ENCODE data around the gene ETV4. TPM values are rescaled to one million over a fixed set of nuclear protein-coding genes. Genes with fewer than 3 reads are reported as not detected.
A peak's percentile ranks its signal among the peaks of the same experiment; 100 is the strongest.

ETV4 gene
- total RNA-seq, 1 experiment from 2014 or later, result 37.8 TPM

DNA sequence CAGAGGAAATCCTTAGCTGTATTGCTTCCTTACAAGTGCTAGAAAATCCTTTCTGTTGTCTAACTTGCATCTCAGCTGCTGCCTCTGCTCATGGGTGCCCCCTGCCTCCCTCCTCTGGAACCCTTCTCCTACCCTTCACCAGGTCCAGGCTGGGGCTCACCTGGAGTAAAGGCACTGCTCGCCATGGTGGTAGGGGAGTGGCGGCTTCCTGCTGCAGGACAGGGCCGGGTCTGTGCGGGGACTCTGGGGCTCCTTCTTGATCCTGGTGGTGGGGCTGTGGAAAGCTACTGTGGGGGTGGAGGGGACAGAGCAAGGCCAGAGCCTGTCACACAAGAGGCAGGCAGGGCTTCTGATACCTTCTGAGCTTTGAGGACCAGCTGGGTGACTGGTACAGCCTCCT, 12.4 kb downstream of the ETV4 start:
- H3K4me3 Mint-ChIP-seq (ENCODE audit: unreplicated experiment), result no peak overlapping the region
- peaks cover 11% of the 10 kb centered on the region for H3K4me1 Mint-ChIP-seq (ENCODE audit: low read depth, unreplicated experiment)
- TF ChIP-seq, protein P1, sequence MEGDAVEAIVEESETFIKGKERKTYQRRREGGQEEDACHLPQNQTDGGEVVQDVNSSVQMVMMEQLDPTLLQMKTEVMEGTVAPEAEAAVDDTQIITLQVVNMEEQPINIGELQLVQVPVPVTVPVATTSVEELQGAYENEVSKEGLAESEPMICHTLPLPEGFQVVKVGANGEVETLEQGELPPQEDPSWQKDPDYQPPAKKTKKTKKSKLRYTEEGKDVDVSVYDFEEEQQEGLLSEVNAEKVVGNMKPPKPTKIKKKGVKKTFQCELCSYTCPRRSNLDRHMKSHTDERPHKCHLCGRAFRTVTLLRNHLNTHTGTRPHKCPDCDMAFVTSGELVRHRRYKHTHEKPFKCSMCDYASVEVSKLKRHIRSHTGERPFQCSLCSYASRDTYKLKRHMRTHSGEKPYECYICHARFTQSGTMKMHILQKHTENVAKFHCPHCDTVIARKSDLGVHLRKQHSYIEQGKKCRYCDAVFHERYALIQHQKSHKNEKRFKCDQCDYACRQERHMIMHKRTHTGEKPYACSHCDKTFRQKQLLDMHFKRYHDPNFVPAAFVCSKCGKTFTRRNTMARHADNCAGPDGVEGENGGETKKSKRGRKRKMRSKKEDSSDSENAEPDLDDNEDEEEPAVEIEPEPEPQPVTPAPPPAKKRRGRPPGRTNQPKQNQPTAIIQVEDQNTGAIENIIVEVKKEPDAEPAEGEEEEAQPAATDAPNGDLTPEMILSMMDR (IDR thresholded peaks at IDR 0.05; ENCODE audit: insufficient read depth in 1 of 2, low read depth in 1 of 2, low read length in 1 of 2, severe bottlenecking in 1 of 2, unreplicated experiment in 1 of 2), result no peak
- no peaks in the 10 kb centered on the region for H3K27me3 Mint-ChIP-seq (ENCODE audit: insufficient read depth, unreplicated experiment)
- POLR2A ChIA-PET, result no interaction called here
- no peaks in the 10 kb centered on the region for H3K9me3 ChIP-seq
- CTCF ChIA-PET, result no interaction called here
- H3K36me3 Mint-ChIP-seq (ENCODE audit: insufficient read depth, unreplicated experiment), result peaks cover 23% of the 10 kb centered on the region
- no peak overlapping the region for H3K4me3 ChIP-seq (ENCODE audit: low read depth, low read length)
- no peaks in the 10 kb centered on the region; the same call in 1 of the 2 replicates for H3K36me3 ChIP-seq (ENCODE audit: control insufficient read depth, insufficient read depth, low read length)
- no TSS peak for BruUV-seq (replicated peaks)
- no peak for DNase-seq
- H3K9me3 Mint-ChIP-seq (ENCODE audit: unreplicated experiment), result no peaks in the 10 kb centered on the region
- H3K4me1 ChIP-seq, result peaks cover 18% of the 10 kb centered on the region
- H3K27ac Mint-ChIP-seq (ENCODE audit: unreplicated experiment), result no peak overlapping the region
- intact Hi-C loops (cut with micrococcal nuclease; ENCODE audit: unreplicated experiment), result no loop called here
- H3K27me3 ChIP-seq (replicated peaks; ENCODE audit: control insufficient read depth, insufficient read depth, low read length), result no peaks in the 10 kb centered on the region

DNA sequence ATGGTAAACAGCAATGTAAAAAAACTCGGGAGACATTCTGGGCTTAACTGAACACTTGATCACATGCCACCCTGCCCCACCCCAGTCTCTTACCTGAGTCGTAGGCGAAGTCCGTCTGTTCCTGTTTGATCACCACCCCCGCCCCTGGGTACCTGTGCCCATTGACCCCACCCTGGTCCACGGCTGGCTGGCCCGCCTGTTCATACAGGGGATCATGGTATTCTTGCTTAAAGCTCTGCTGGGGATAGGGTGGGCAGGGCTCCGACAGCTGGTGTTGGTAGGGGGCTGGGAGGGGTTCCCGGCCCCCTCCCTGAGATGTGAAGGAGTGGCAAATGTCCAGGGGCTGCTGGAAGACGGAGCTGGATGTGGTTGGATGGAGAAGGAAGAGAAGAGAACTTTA, 13.6 kb downstream of the ETV4 start:
- Mint-ChIP-seq H3K4me3 (ENCODE audit: unreplicated experiment) (no peak overlapping the region), H3K9me3 (ENCODE audit: unreplicated experiment) (no peaks in the 10 kb centered on the region), H3K27me3 (ENCODE audit: insufficient read depth, unreplicated experiment) (no peaks in the 10 kb centered on the region), H3K4me1 (ENCODE audit: low read depth, unreplicated experiment) (peaks cover 11% of the 10 kb centered on the region), H3K27ac (ENCODE audit: unreplicated experiment) (peak overlapping the region; percentile 32), H3K36me3 (ENCODE audit: insufficient read depth, unreplicated experiment) (peaks cover 34% of the 10 kb centered on the region)
- ChIA-PET POLR2A (no interaction called here), CTCF (no interaction called here)
- H3K4me1 ChIP-seq, result peaks cover 18% of the 10 kb centered on the region
- intact Hi-C loops (cut with micrococcal nuclease; ENCODE audit: unreplicated experiment), result no loop called here
- H3K9me3 ChIP-seq, result no peaks in the 10 kb centered on the region
- no peak for DNase-seq
- no peak overlapping the region for H3K4me3 ChIP-seq (ENCODE audit: low read depth, low read length)
- BruUV-seq (replicated peaks), result no TSS peak
- H3K36me3 ChIP-seq (ENCODE audit: control insufficient read depth, insufficient read depth, low read length), result no peaks in the 10 kb centered on the region; the same call in 1 of the 2 replicates
- TF ChIP-seq, protein P1 (IDR thresholded peaks at IDR 0.05; ENCODE audit: insufficient read depth in 1 of 2, low read depth in 1 of 2, low read length in 1 of 2, severe bottlenecking in 1 of 2, unreplicated experiment in 1 of 2), result no peak
- H3K27me3 ChIP-seq (replicated peaks; ENCODE audit: control insufficient read depth, insufficient read depth, low read length), result no peaks in the 10 kb centered on the region

- Histone ChIP-seq H3K9me3 (no peaks in the 10 kb centered on the region), H3K27me3 (replicated peaks; ENCODE audit: control insufficient read depth, insufficient read depth, low read length) (no peaks in the 10 kb centered on the region), H3K4me1 (peaks cover 17% of the 10 kb centered on the region), H3K4me3 (ENCODE audit: low read depth, low read length) (no peak overlapping the region), H3K36me3 (ENCODE audit: control insufficient read depth, insufficient read depth, low read length) (peaks cover 2% of the 10 kb centered on the region; the same call in 1 of the 2 replicates)
- no peak overlapping the region for H3K27ac Mint-ChIP-seq (ENCODE audit: unreplicated experiment)
- BruUV-seq (replicated peaks), result no TSS peak
- peaks cover 40% of the 10 kb centered on the region for H3K36me3 Mint-ChIP-seq (ENCODE audit: insufficient read depth, unreplicated experiment)
- H3K27me3 Mint-ChIP-seq (ENCODE audit: insufficient read depth, unreplicated experiment), result no peaks in the 10 kb centered on the region
- H3K4me1 Mint-ChIP-seq (ENCODE audit: low read depth, unreplicated experiment), result peaks cover 10% of the 10 kb centered on the region
- intact Hi-C loops (cut with micrococcal nuclease; ENCODE audit: unreplicated experiment), result no loop called here
- CTCF ChIA-PET, result no interaction called here
- POLR2A ChIA-PET, result no interaction called here
- TF ChIP-seq, protein P1 (IDR thresholded peaks at IDR 0.05; ENCODE audit: insufficient read depth in 1 of 2, low read depth in 1 of 2, low read length in 1 of 2, severe bottlenecking in 1 of 2, unreplicated experiment in 1 of 2), result no peak
- no peaks in the 10 kb centered on the region for H3K9me3 Mint-ChIP-seq (ENCODE audit: unreplicated experiment)
- no peak for DNase-seq
- no peak overlapping the region for H3K4me3 Mint-ChIP-seq (ENCODE audit: unreplicated experiment)
Observed at GRCh38 chr17:43531955-43532354, 14.2 kb downstream of the ETV4 start.
